ENCODE data around the gene NPTX1.
"Not testable (repeated sequence)": the region's sequence is repeated elsewhere in the genome, so short reads cannot be mapped to it uniquely, and the experiment has no call there.

NPTX1 gene

GRCh38 chr17:80475910-80476876, at the start of gene NPTX1:
NPTX1 (minus strand) TSS chr17:80476607; CDS start chr17:80476446, 161 bp downstream.
- DNase-seq (no peak), ATAC-seq (no peak)

- DNase-seq, result no peak
- no peak for ATAC-seq
Observed at GRCh38 chr17:80523956-80524712, 47.7 kb upstream of the NPTX1 start.

GRCh38 chr17:80523054-80523744, 46.8 kb upstream of the NPTX1 start:
- DNase-seq (no peak), ATAC-seq (no peak)

GRCh38 chr17:80520810-80521455, 44.5 kb upstream of the NPTX1 start:
- DNase-seq, result no peak
- ATAC-seq, result no peak

GRCh38 chr17:80519091-80519781, 42.8 kb upstream of the NPTX1 start:
- no peak for ATAC-seq
- no peak for DNase-seq

- ATAC-seq (no peak), DNase-seq (no peak)
Observed at GRCh38 chr17:80518392-80518791, 42.0 kb upstream of the NPTX1 start.

DNA sequence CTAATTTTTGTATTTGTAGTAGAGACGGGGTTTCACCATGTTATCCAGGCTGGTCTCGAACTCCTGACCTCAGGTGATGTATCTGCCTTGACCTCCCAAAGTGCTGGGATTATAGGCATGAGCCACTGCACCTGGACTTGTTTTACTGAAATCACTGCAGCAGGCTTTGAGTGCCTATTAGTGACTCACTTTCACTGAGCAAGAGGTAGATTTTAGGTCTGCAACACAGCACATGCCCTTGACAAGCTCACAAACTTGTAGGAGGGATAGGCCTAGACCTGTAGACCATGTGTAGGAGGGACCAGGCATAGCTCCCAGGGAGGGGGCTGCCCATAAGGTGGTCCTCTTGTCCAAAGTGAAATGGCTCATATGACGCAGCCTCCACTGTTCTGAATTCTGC, 41.2 kb upstream of the NPTX1 start:
- ATAC-seq, result no peak

DNA sequence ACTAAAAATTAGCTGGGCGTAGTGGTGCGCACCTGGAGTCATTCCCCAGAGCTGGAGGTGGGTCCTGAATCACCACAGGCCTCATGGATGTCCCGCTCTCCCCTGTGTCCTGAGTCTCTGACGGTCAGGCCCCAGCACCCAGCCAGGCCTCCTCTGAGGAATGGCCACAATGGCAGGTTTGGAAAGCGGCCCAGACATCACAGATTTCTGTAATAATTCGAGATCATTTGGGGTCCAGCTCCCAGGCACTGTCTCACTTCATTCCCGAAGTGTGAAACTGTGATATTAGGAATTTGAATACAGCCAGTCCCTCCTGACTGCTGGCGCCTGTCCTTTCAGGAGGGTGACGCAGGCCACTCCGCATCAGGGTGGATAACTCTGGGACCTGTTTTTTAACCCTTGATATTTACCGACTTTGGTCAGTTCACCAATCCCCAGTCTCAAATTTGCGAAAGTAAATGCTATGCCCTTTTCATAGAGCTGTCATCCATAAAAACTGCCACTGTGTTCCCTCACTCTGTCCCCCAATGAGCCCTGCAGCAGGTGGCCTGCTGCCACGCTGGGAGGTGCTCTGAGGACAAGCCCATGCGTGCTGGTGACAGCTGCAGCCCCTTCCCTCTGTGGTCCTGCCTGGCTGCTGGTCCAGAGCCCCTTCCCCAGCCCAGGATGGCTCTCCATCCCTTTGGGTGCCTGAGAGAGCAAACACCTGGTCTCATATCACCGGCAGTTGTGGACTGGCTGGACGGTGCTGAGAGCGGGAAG, 39.9 kb upstream of the NPTX1 start:
- DNase-seq, result no peak
- no peak for ATAC-seq

More for the DNA sequence above, 41.2 kb upstream of the NPTX1 start:
- DNase-seq, result no peak

GRCh38 chr17:80513892-80514291, 37.5 kb upstream of the NPTX1 start:
- no peak for DNase-seq

DNA sequence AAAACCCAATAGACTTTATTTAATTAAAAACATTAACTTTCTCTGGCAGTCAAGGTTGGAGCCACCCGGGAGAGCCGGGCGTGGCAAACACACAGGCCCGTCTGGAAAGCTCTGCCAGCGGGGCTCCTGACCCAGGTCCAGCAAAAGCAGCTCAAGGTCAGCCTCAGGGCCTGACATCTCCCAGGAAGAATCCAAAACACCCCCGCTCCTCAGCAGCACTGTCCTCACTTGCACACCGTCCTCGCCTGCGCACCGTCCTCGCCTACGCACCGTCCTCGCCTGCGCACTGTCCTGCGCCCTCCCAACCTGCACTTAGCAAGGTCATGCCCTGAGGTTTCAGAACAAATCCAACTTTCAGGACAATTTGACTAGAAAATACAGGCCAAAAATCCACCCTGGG, 36.8 kb upstream of the NPTX1 start:
- DNase-seq, result no peak
- no peak for ATAC-seq

More at GRCh38 chr17:80513892-80514291, 37.5 kb upstream of the NPTX1 start:
- no peak for ATAC-seq

- no peak for ATAC-seq
- DNase-seq, result no peak
Observed at GRCh38 chr17:80512233-80512632, 35.8 kb upstream of the NPTX1 start.

DNA sequence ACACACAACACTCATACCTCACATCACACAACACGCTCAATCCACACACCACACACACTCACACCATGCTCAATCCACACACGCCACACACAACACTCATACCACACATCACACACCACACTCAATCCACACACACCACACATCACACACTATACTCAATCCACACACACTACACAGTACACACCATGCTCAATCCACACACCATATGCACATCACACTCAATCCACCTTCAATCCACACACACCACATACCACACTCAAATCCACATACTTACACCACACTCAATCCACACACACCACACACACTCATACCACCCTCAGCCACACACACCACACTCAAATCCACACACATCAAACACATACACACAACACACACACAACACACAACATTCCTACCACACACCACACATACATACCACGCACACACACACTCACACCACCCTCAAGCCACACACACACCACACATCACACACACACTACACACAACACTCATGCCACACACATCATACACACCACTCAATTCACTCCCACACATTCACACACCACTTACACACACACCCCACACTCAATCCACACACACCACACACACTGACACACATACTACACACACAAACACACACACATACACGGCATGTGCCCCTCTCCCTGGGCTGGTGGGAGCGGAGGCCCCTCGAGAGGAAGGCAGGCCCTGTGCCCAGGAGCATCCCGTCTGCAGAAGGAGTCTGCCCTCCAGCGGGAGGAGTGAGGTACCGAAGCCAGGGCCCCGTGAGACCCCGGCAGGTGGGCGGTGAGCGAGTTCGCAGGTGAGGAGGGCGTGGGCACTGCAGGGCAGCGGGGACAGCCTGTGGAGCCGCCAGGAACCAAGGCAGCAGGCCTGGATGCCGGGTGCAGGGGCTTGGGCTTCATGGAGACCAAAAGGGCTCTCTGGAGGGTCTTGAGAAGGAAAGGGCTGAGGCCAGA, 35.1 kb upstream of the NPTX1 start:
- ATAC-seq (no peak), DNase-seq (no peak)

GRCh38 chr17:80510772-80511171, 34.4 kb upstream of the NPTX1 start:
- no peak for DNase-seq
- peak; percentile 9 for ATAC-seq

DNA sequence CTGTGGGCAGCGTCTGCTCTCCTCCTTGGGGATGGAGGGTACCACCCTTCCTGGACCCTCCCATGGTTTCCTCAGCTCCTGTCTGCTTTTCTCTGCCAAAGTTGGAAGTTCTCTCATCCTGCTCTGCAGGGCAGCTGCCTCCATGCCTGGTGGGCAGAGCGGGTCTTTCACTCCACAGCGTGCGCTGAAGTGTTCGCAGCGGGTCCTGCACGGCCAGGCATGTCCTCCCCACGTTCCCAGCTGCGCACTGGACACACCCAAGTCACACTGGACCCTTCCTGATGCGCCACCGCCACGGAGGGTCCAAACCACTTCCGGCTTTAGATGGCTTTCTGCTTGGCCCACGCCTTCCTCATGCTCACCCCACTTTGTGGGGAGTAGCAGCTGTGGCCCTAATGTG, 33.7 kb upstream of the NPTX1 start:
- DNase-seq, result no peak
- ATAC-seq, result no peak

- DNase-seq, result no peak
- ATAC-seq, result no peak
Observed at GRCh38 chr17:80509311-80509710, 32.9 kb upstream of the NPTX1 start.

DNA sequence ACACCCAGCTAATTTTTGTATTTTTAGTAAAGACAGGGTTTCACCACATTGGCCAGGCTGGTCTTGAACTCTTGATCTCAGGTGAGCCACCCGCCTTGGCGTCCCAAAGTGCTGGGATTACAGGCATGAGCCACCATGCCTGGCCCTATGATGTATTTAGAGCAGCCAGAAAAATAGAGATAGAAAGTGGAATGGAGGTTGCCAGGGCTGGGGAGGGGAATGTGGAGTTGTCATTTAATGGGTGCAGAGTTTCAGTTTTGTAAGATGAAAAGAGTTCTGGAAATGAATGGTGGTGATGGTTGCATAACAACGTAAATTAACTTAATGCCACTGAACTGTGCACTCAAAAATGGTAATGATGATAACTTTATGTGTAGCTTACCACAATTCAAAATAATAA, 31.6 kb upstream of the NPTX1 start:
- DNase-seq (no peak), ATAC-seq (no peak)

DNA sequence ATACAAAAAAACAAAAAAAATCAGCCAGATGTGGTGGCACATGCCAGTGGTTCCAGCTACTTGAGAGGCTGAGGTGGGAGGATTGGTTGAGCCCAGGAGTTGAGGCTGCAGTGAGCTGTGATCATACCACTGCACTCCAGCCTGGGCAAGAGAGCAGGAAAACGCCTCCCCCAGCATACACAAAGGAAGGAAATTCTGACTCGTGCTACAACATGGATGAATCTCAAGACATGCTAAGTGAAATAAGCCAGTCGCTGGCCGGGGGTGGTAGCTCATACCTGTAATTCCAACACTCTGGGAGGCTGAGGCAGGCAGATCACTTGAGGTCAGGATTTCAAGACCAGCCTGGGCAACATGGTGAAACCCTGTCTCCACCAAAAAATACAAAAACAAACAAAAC, 30.8 kb upstream of the NPTX1 start:
- not testable (repeated sequence) for DNase-seq, ATAC-seq

DNA sequence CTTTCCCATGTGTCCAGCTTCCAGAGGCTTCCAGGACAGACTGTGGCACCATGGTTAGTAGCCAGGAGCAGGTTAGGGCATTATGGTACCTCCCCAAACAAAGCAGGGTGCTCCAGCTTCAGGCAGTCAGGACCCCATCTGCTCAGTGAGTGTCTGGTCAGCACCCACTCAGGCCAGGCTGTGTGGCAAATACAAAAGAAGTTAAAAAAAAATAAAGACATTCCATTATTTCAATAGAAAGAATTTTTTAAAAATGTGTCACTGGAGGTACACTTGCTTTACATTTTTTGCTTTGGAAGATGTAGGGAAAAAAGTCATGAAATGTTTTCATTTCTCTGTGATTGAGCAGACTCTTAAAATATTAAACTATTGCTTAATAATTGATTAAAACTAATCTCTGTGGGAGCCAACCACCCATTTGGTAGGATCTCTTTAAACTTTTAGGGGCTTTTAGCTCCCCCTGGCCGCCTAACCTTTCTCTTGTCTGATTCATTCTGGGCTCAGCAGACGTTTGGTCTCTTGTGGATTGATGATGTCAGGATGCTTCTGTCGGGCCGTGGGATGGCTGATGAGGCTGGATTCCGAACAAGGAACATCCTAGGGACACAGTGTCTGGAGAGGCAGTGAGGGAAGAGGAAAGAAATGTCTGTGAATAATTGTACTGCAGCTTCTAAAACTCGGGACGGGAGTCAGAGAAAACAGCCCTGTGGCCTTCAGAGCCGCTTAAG, 28.4 kb upstream of the NPTX1 start:
- DNase-seq, result no peak
- no peak for ATAC-seq

DNA sequence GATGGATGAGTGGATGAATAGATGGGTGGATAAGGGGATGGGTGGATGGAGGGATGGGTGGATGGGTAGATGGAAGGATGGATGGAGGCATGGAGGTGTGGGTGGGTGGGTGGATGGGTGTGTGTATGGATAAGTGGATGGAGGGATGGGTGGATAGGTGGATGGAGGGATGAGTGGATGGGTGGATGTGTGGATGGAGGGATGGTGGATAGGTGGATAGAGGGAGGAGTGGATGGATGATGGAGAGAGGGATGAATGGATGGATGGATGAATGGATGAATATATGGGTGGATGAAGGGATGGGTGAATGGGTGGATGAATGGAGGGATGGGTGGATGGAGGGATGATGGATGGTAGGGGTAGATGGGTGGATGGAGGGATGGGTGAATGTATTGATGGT, 27.5 kb upstream of the NPTX1 start:
- ATAC-seq, result no peak
- DNase-seq, result no peak
